Brain microvascular endothelial cell (primary cell): ENCODE data around the gene EVX1.

Experiments
- DNase-seq: peaks from one replicate; pipeline ENCODE4 v3.0.0-alpha.2; 2020
- H3K27ac ChIP-seq: fragments of 250-450 bp; sonication (Bioruptor Pico); 2 replicates; pipeline ENCODE4 v1.5.1; 2020; ENCODE audit warnings: mild to moderate bottlenecking, moderate library complexity
- H3K27me3 ChIP-seq: fragments of 250-450 bp; sonication (Bioruptor Pico); replicated peaks from 2 replicates; pipeline ENCODE4 v1.5.1; 2020; ENCODE audit warnings: mild to moderate bottlenecking
- H3K36me3 ChIP-seq: fragments of 250-450 bp; sonication (Bioruptor Pico); replicated peaks from 2 replicates; pipeline ENCODE4 v1.5.1; 2020; ENCODE audit warnings: mild to moderate bottlenecking
- H3K4me3 ChIP-seq: 2 replicates; pipeline ENCODE4 v1.5.1; 2011; ENCODE audit warnings: low read depth, mild to moderate bottlenecking, control low read depth, low read length, moderate library complexity
- CTCF ChIP-seq: IDR thresholded peaks from 2 replicates; pipeline ENCODE4 v1.5.1; 2011; ENCODE audit warnings: low read depth, mild to moderate bottlenecking, moderate library complexity, low read length, control low read depth, inconsistent platforms; ENCODE audit errors: missing control alignments
- in situ Hi-C: cut with HindIII; loops from 2 replicates; pipeline ENCODE4 v1.10.0; 2017; ENCODE audit warnings: low sequenced_read_pairs, low pct_ligation_motif_present

The EVX1 gene

GRCh38 chr7:27208998-27209397 is 33.6 kb upstream of the EVX1 start:
- Histone ChIP-seq H3K27ac (no peak overlapping the region), H3K27me3 (peaks cover 95% of the 10 kb centered on the region), H3K4me3 (no peak overlapping the region), H3K36me3 (no peaks in the 10 kb centered on the region)
- no peak for TF ChIP-seq CTCF
- no peak for DNase-seq
- in situ Hi-C loops, result loop anchor here (25.0 kb wide), 1 partner anchor 378 kb away; no protein-coding TSS in a partner anchor

GRCh38 chr7:27209933-27210440 is 32.6 kb upstream of the EVX1 start:
- DNase-seq, result no peak
- in situ Hi-C loops, result loop anchor here (25.0 kb wide), 1 partner anchor 377 kb away; no protein-coding TSS in a partner anchor
- peaks cover 95% of the 10 kb centered on the region for H3K27me3 ChIP-seq
- no peak overlapping the region for H3K4me3 ChIP-seq
- no peaks in the 10 kb centered on the region for H3K36me3 ChIP-seq
- no peak for TF ChIP-seq CTCF
- no peak overlapping the region for H3K27ac ChIP-seq

- Histone ChIP-seq H3K36me3 (no peaks in the 10 kb centered on the region), H3K4me3 (peak overlapping the region; percentile 20), H3K27me3 (peaks cover 95% of the 10 kb centered on the region), H3K27ac (no peak overlapping the region)
- in situ Hi-C loops, result loop anchor here (25.0 kb wide), 1 partner anchor 377 kb away; no protein-coding TSS in a partner anchor
- TF ChIP-seq CTCF, result peak; percentile 84
- DNase-seq, result peak; percentile 40
Measured at GRCh38 chr7:27210441-27211083, 32.0 kb upstream of the EVX1 start.

GRCh38 chr7:27211084-27211446 is 31.5 kb upstream of the EVX1 start:
- Histone ChIP-seq H3K36me3 (no peaks in the 10 kb centered on the region), H3K27ac (no peak overlapping the region), H3K27me3 (peaks cover 95% of the 10 kb centered on the region), H3K4me3 (no peak overlapping the region)
- no peak for TF ChIP-seq CTCF
- in situ Hi-C loops, result loop anchor here (25.0 kb wide), 1 partner anchor 376 kb away; no protein-coding TSS in a partner anchor
- DNase-seq, result no peak

- Histone ChIP-seq H3K36me3 (no peaks in the 10 kb centered on the region), H3K27ac (no peak overlapping the region), H3K4me3 (no peak overlapping the region), H3K27me3 (peaks cover 95% of the 10 kb centered on the region)
- in situ Hi-C loops, result loop anchor here (25.0 kb wide), 1 partner anchor 376 kb away; no protein-coding TSS in a partner anchor
- no peak for DNase-seq
- TF ChIP-seq CTCF, result no peak
Measured at GRCh38 chr7:27211764-27212204, 30.8 kb upstream of the EVX1 start.
